Right ventricle myocardium superior (tissue), 1 donor: ENCODE data around the gene ATP8B1. TPM values are rescaled to one million over a fixed set of nuclear protein-coding genes. Genes with fewer than 3 reads are reported as not detected.
"Not testable (repeated sequence)": the region's sequence is repeated elsewhere in the genome, so short reads cannot be mapped to it uniquely, and the experiment has no call there.

Experiments used
- ATAC-seq: fragments of 200-7000 bp; cut with Tn5 transposase; one replicate; pipeline ENCODE4 v1.9.1; 2020; ENCODE audit warnings: mild to moderate bottlenecking; ENCODE audit not compliant: poor library complexity
- DNase-seq: peaks from one replicate; pipeline ENCODE4 v3.0.0-alpha.2; 2020
- intact Hi-C: fragments of 100-400 bp; cut with DNase I; formaldehyde crosslinking; loops from one replicate; pipeline ENCODE4 v1.11.2; 2022
- total RNA-seq: library from RNA; stranded (reverse); fragmentation: NEBNext Ultra II Directional; extraction: Animal tissue kit (Norgen Biotek cat#: 25700); gene quantifications from one replicate; pipeline ENCODE4 v1.2.1, GENCODE V29; 2021
- donor health status: DM: no; HTN: yes; CAD: no; lungs with severe emphysema.

The ATP8B1 gene
- total RNA-seq, 1 donor from 2014 or later: 5.9 TPM

- DNase-seq: no peak
- no peak for ATAC-seq
- intact Hi-C loops: no loop called here
Observed at GRCh38 chr18:57651914-57652313, 151.2 kb downstream of the ATP8B1 start.

GRCh38 chr18:57649556-57650500 lies 153.3 kb downstream of the ATP8B1 start:
- intact Hi-C loops: loop anchor here (10.0 kb wide), 2 partner anchors 235 to 475 kb away; no protein-coding TSS in a partner anchor
- DNase-seq (no peak), ATAC-seq (peak; percentile 90)

- intact Hi-C loops: loop anchor here (10.0 kb wide), 2 partner anchors 236 to 476 kb away; no protein-coding TSS in a partner anchor
- ATAC-seq (no peak), DNase-seq (no peak)
Observed at GRCh38 chr18:57648414-57648813, 154.7 kb downstream of the ATP8B1 start.

GRCh38 chr18:57644540-57644939 lies 158.6 kb downstream of the ATP8B1 start:
- intact Hi-C loops: loop anchor here (10.0 kb wide), 2 partner anchors 240 to 480 kb away; no protein-coding TSS in a partner anchor
- peak; percentile 53 for ATAC-seq
- DNase-seq: no peak

- not testable (repeated sequence) for DNase-seq, ATAC-seq
- intact Hi-C loops: loop anchor here (10.0 kb wide), 2 partner anchors 241 to 481 kb away; no protein-coding TSS in a partner anchor
Observed at GRCh38 chr18:57643726-57644125, 159.4 kb downstream of the ATP8B1 start.

GRCh38 chr18:57642462-57642861 lies 160.7 kb downstream of the ATP8B1 start:
- intact Hi-C loops: loop anchor here (10.0 kb wide), 2 partner anchors 242 to 482 kb away; no protein-coding TSS in a partner anchor
- ATAC-seq, DNase-seq: not testable (repeated sequence)

GRCh38 chr18:57640749-57641148 lies 162.4 kb downstream of the ATP8B1 start:
- ATAC-seq (no peak), DNase-seq (no peak)
- intact Hi-C loops: loop anchor here (10.0 kb wide), 2 partner anchors 244 to 484 kb away; no protein-coding TSS in a partner anchor

GRCh38 chr18:57640236-57640635 lies 162.9 kb downstream of the ATP8B1 start:
- no peak for DNase-seq
- no peak for ATAC-seq
- intact Hi-C loops: loop anchor here (10.0 kb wide), 2 partner anchors 245 to 485 kb away; no protein-coding TSS in a partner anchor

GRCh38 chr18:57635003-57635822 lies 167.9 kb downstream of the ATP8B1 start:
- ATAC-seq: peak; percentile 72
- intact Hi-C loops: no loop called here
- no peak for DNase-seq

- no peak for ATAC-seq
- DNase-seq: no peak
- intact Hi-C loops: no loop called here
Observed at GRCh38 chr18:57631697-57632096, 171.4 kb downstream of the ATP8B1 start.

- DNase-seq (no peak), ATAC-seq (no peak)
- intact Hi-C loops: no loop called here
Observed at GRCh38 chr18:57630754-57631595, 172.1 kb downstream of the ATP8B1 start.

- intact Hi-C loops: no loop called here
Observed at GRCh38 chr18:57630002-57630753, 172.9 kb downstream of the ATP8B1 start.

GRCh38 chr18:57629422-57629821 lies 173.7 kb downstream of the ATP8B1 start:
- no peak for ATAC-seq
- DNase-seq: no peak
- intact Hi-C loops: no loop called here

More at GRCh38 chr18:57630002-57630753, 172.9 kb downstream of the ATP8B1 start:
- peak; percentile 99 for DNase-seq
- ATAC-seq: peak; percentile 99

- DNase-seq: no peak
- intact Hi-C loops: no loop called here
- ATAC-seq: no peak
Observed at GRCh38 chr18:57627488-57627887, 175.6 kb downstream of the ATP8B1 start.

GRCh38 chr18:57624988-57625387 lies 178.1 kb downstream of the ATP8B1 start:
- intact Hi-C loops: no loop called here
- DNase-seq (no peak), ATAC-seq (no peak)

- ATAC-seq (peak; percentile 52), DNase-seq (no peak)
- intact Hi-C loops: no loop called here
Observed at GRCh38 chr18:57621246-57621604, 181.9 kb downstream of the ATP8B1 start.

- DNase-seq: no peak
- intact Hi-C loops: no loop called here
- no peak for ATAC-seq
Observed at GRCh38 chr18:57619876-57620275, 183.2 kb downstream of the ATP8B1 start.
